ENCODE results near the gene UBALD2.
"Not testable (repeated sequence)": the region's sequence is repeated elsewhere in the genome, so short reads cannot be mapped to it uniquely, and the experiment has no call there.

UBALD2 gene

DNA sequence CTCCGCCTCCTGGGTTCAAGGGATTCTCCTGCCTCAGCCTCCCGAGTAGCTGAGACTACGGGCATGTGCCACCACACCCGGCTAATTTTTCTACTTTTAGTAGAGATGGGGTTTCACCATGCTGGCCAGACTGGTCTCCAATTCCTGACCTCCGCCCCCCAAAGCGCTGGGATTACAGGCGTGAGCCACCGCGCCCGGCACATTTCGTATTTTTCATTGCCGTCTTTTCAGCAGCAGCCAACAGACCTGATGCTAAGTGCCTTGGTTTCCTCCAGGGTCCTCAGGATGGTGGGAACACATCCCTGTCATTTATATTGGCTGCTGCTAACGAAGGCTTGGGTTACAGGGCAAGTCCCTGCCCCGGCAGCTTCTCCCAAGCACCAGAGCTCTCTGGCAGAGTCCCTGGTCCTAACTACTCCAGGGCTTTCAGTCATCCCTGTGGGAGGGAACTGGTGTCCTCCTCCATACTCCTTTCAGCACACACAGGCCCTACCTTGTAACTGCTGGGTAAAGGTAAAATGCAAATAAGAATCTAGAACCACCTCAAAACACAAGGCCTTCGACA lies 23.4 kb upstream of the UBALD2 start:
- DNase-seq (ENCODE audit: low read depth, low spot score) = no peak
- Histone ChIP-seq H3K9me3 (ENCODE audit: low read depth, low read length) (no peaks in the 10 kb centered on the region), H3K9ac (ENCODE audit: insufficient read length) (no peak overlapping the region), H3K27ac (no peak overlapping the region), H3K4me3 (no peak overlapping the region), H3K36me3 (ENCODE audit: insufficient read depth, low read length) (no peaks in the 10 kb centered on the region)
- TF ChIP-seq FOXP2 (optimal IDR thresholded peaks at IDR 0.05; ENCODE audit: control extremely low read depth, extremely low read length, insufficient read depth) (no peak), EZH2 (IDR thresholded peaks at IDR 0.05) (no peak), POLR2AphosphoS5 (IDR thresholded peaks at IDR 0.05; ENCODE audit: borderline replicate concordance, low read depth, low read length) (no peak)

DNA sequence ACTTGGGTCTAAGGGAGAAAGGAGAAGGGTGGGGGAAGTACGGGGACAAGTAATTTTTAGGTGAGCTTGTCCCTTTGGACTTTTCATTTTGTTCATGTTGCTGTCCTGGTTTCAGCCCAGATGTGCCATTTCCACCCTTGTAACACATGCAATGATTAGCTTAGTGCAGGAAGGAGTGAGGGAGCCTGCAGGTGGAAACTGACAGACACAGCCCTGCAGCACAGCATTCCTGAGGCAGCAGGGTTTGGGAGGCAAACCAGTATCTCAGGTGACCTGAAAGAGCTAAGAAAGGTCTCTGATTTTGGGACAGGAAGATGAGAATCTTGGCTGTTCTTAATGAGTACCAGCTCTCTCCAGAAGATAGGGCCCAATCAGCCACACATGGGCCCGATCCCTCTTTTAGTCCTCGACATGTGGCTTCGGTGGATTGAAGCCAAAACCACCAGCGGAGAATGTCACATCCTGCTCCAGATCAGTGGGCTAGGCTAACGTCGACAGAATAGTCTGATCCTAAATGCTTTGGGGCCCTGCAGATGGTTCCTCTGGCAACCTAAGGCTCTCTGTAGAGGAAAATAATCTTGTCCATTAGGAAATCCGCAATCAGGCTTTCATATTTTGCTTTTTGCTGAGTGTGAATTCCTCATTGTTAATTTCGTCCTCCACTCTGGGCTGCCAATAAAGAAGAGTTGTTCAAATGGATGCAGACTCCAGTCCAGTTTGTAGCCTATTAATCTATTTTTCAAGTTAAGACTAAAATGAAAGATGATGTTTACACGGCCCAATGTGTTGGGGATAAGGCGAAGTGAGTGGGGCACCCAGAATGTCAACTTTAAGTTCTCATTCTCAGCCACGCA lies 21.1 kb upstream of the UBALD2 start:
- H3K4me3 ChIP-seq = peak overlapping the region; percentile 40
- H3K9me3 ChIP-seq (ENCODE audit: low read depth, low read length) = no peaks in the 10 kb centered on the region
- no peaks in the 10 kb centered on the region for H3K36me3 ChIP-seq (ENCODE audit: insufficient read depth, low read length)
- peak overlapping the region; percentile 23 for H3K9ac ChIP-seq (ENCODE audit: insufficient read length)
- peak overlapping the region; percentile 79 for H3K27ac ChIP-seq
- TF ChIP-seq FOXP2 (optimal IDR thresholded peaks at IDR 0.05; ENCODE audit: control extremely low read depth, extremely low read length, insufficient read depth) = no peak
- no peak for TF ChIP-seq POLR2AphosphoS5 (IDR thresholded peaks at IDR 0.05; ENCODE audit: borderline replicate concordance, low read depth, low read length)
- no peak for TF ChIP-seq EZH2 (IDR thresholded peaks at IDR 0.05)
- no peak for DNase-seq (ENCODE audit: low read depth, low spot score)

GRCh38 chr17:76244721-76245120 lies 20.4 kb upstream of the UBALD2 start:
- not testable (repeated sequence) for H3K27ac ChIP-seq; H3K4me3 ChIP-seq; H3K9ac ChIP-seq (ENCODE audit: insufficient read length); H3K9me3 ChIP-seq (ENCODE audit: low read depth, low read length); DNase-seq (ENCODE audit: low read depth, low spot score); H3K36me3 ChIP-seq (ENCODE audit: insufficient read depth, low read length)

DNA sequence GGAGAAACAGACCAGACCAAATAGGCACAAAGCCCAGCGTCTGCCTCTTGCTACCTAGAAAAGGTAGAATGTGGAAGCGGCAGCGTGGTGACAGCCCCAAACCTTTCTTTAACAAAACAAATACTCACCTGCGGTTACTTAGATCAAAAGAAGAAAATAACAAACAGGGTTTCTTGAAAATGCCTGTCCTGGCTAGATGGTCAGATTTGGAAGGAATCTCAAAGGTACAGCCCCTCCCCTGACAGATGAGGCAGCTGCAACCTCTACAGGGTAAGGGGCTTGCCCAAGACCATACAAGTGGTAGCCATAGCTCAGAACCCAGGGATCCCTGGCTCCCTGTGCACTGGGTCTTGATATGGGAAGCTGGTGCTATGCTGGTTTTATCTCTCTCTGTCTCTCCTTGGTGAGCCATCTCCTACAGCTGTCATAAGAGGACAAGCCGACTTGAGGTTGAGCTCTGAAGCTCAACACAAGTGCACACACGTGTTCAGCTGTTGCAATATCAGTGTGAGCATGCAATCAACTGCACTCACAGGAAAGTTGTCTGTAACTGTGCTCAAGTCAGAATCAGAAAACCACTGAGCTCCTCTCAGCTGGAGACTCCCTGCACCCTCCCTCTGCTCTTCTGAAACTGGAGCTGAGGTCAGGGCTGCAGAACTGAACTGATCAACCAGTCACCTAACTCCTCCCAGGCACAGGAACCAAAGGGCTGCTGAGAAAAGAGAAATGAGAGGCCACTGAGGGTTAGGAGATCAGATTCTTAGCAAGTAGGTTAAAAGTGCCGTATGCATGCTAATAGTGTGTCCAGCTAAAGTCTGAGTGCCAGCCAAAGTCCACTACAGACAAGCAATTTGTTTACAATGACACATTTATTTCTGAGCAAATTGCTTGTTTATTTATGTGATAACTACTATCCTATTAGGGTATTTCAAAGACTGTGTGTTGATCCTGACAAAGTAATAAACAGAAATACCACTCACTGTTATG lies 18.8 kb upstream of the UBALD2 start:
- Histone ChIP-seq H3K9ac (ENCODE audit: insufficient read length) (no peak overlapping the region), H3K36me3 (ENCODE audit: insufficient read depth, low read length) (no peaks in the 10 kb centered on the region), H3K4me3 (no peak overlapping the region), H3K27ac (0 out of 2 replicates have a peak overlapping the region, but pooled peaks have one; percentile 14), H3K9me3 (ENCODE audit: low read depth, low read length) (no peaks in the 10 kb centered on the region)
- TF ChIP-seq FOXP2 (optimal IDR thresholded peaks at IDR 0.05; ENCODE audit: control extremely low read depth, extremely low read length, insufficient read depth) = no peak
- TF ChIP-seq POLR2AphosphoS5 (IDR thresholded peaks at IDR 0.05; ENCODE audit: borderline replicate concordance, low read depth, low read length) = no peak
- TF ChIP-seq EZH2 (IDR thresholded peaks at IDR 0.05) = no peak
- no peak for DNase-seq (ENCODE audit: low read depth, low spot score)

GRCh38 chr17:76247304-76247703 lies 17.8 kb upstream of the UBALD2 start:
- DNase-seq (ENCODE audit: low read depth, low spot score) = no peak
- no peak overlapping the region for H3K27ac ChIP-seq
- no peaks in the 10 kb centered on the region for H3K36me3 ChIP-seq (ENCODE audit: insufficient read depth, low read length)
- H3K9ac ChIP-seq (ENCODE audit: insufficient read length) = no peak overlapping the region
- TF ChIP-seq POLR2AphosphoS5 (IDR thresholded peaks at IDR 0.05; ENCODE audit: borderline replicate concordance, low read depth, low read length) = no peak
- TF ChIP-seq FOXP2 (optimal IDR thresholded peaks at IDR 0.05; ENCODE audit: control extremely low read depth, extremely low read length, insufficient read depth) = no peak
- TF ChIP-seq EZH2 (IDR thresholded peaks at IDR 0.05) = no peak
- H3K9me3 ChIP-seq (ENCODE audit: low read depth, low read length) = no peaks in the 10 kb centered on the region
- no peak overlapping the region for H3K4me3 ChIP-seq

- no peak overlapping the region for H3K27ac ChIP-seq
- no peaks in the 10 kb centered on the region for H3K9me3 ChIP-seq (ENCODE audit: low read depth, low read length)
- DNase-seq (ENCODE audit: low read depth, low spot score) = no peak
- H3K36me3 ChIP-seq (ENCODE audit: insufficient read depth, low read length) = no peaks in the 10 kb centered on the region
- no peak overlapping the region for H3K4me3 ChIP-seq
- TF ChIP-seq EZH2 (IDR thresholded peaks at IDR 0.05) = no peak
- no peak for TF ChIP-seq POLR2AphosphoS5 (IDR thresholded peaks at IDR 0.05; ENCODE audit: borderline replicate concordance, low read depth, low read length)
- TF ChIP-seq FOXP2 (optimal IDR thresholded peaks at IDR 0.05; ENCODE audit: control extremely low read depth, extremely low read length, insufficient read depth) = no peak
- H3K9ac ChIP-seq (ENCODE audit: insufficient read length) = no peak overlapping the region
Observed at GRCh38 chr17:76248013-76248782, 16.9 kb upstream of the UBALD2 start.

GRCh38 chr17:76250141-76250540 lies 15.0 kb upstream of the UBALD2 start:
- Histone ChIP-seq H3K4me3 (no peak overlapping the region), H3K9ac (ENCODE audit: insufficient read length) (no peak overlapping the region), H3K36me3 (ENCODE audit: insufficient read depth, low read length) (no peaks in the 10 kb centered on the region), H3K27ac (no peak overlapping the region), H3K9me3 (ENCODE audit: low read depth, low read length) (no peaks in the 10 kb centered on the region)
- TF ChIP-seq FOXP2 (optimal IDR thresholded peaks at IDR 0.05; ENCODE audit: control extremely low read depth, extremely low read length, insufficient read depth) (no peak), POLR2AphosphoS5 (IDR thresholded peaks at IDR 0.05; ENCODE audit: borderline replicate concordance, low read depth, low read length) (no peak), EZH2 (IDR thresholded peaks at IDR 0.05) (no peak)
- DNase-seq (ENCODE audit: low read depth, low spot score) = no peak
